A673 (cell line): ENCODE data around the gene DYNC2I2.

Source experiments
- EZH2 ChIP-seq: fragments of 200-600 bp; sonication (generic); IDR thresholded peaks from 2 replicates; pipeline ENCODE4 v1.6.1; 2017; ENCODE audit warnings: borderline replicate concordance, low read depth, mild to moderate bottlenecking, mixed read lengths, antibody characterized with exemption, low read length; ENCODE audit not compliant: poor library complexity, severe bottlenecking
- TF ChIP-seq, protein P1 (sequence below): fragments of 300-800, 200-600 bp; sonication (generic); conservative IDR thresholded peaks from 2 replicates; pipeline ENCODE4 v1.5.1; 2017; ENCODE audit warnings: low read depth, mild to moderate bottlenecking, antibody characterized with exemption, low read length, moderate library complexity, mixed read lengths

DNA sequence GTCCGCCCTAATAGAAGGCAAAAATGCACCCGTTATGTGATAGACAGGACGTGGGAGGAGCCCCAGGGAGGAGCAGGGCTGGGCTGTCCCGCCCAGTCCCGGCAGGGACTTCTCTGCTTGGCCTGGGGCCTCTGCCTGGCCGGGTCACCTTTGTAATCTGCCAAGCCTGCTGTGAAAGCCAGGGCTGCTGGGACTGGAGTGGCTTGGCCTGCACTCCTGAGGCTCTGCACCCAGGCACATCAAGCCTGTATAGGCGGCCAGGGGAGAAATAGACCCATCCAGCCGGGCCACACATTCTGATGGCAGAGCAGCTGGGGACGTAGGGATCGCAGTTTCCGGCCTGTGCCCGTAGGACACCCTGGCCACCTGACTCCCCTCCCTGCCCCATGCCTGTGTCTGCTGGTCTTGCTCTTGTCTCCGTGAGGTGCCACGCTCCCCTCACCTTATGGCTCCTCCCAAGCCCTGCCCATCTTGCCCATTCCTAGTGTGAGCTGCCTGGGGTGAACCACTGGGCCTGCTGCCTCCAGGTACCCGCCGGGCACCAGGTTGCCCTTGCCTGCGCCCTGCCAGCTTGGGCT, 28.1 kb downstream of the DYNC2I2 start:
- TF ChIP-seq, protein P1, sequence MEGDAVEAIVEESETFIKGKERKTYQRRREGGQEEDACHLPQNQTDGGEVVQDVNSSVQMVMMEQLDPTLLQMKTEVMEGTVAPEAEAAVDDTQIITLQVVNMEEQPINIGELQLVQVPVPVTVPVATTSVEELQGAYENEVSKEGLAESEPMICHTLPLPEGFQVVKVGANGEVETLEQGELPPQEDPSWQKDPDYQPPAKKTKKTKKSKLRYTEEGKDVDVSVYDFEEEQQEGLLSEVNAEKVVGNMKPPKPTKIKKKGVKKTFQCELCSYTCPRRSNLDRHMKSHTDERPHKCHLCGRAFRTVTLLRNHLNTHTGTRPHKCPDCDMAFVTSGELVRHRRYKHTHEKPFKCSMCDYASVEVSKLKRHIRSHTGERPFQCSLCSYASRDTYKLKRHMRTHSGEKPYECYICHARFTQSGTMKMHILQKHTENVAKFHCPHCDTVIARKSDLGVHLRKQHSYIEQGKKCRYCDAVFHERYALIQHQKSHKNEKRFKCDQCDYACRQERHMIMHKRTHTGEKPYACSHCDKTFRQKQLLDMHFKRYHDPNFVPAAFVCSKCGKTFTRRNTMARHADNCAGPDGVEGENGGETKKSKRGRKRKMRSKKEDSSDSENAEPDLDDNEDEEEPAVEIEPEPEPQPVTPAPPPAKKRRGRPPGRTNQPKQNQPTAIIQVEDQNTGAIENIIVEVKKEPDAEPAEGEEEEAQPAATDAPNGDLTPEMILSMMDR = no peak
- TF ChIP-seq EZH2 = no peak
